Measurements from ENCODE around the gene TTLL5. TPM values are rescaled to one million over a fixed set of nuclear protein-coding genes. Genes with fewer than 3 reads are reported as not detected.

Gene TTLL5
- total RNA-seq, 1 experiment from 2014 or later, result 16.1 TPM

DNA sequence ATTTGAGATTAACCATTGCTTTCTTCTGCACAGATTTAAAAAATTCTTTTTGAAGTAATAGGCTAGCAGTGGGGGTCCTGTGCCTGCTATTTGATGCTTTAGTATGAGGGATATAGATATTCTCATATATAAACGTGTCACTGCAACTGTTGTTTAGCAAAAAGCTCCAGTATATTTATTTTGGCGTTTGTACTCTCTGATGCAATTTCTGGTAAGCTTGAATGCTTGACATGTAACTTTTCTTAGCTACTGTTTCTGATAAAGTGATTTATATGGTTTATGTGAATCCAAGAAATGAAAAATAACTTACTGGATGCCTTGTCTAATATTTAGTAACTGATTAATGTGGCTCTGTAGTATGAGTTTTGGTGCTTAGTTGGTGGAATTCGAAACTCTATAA lies 77.1 kb downstream of the TTLL5 start:
- DNase-seq (ENCODE audit: low spot score), result no peak

DNA sequence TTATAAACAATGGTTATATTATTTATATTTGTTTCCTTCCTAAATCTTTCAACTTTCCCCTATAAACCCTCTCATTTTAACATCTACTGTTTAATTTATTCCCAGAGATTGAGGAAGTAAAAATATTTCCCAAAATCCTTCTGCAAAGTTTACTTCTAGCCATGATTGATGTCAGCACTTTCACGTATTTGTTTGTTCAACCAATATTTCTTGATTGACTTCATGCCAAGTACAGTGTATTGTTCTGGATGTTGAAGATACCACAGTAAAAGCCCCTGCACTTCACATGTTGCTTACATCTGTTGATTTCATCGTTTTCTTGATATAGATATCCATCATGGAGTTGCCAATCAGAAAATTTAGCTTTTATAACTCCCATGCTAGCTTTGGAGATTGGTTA lies 81.8 kb downstream of the TTLL5 start:
- no peak for DNase-seq (ENCODE audit: low spot score)

DNA sequence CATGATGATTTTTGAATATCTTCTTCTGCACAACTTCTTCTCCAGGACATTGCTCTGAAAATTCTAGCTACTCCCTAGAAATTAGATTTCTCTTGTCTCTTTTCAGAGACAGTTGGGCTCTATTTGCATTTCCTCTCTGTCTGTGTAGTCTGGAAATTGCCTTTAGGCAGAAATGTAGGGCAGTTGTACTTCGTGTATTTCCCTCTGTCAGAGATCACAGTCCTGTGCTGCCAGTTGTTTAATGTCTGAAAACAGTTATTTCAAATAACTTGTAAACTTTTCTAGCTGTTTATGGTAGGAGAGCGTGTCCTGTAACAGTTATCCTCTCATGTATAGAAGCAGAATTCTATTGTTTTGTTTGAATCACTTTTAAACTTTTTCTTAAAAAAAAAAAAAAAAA lies 86.9 kb downstream of the TTLL5 start:
- DNase-seq (ENCODE audit: low spot score), result no peak

DNA sequence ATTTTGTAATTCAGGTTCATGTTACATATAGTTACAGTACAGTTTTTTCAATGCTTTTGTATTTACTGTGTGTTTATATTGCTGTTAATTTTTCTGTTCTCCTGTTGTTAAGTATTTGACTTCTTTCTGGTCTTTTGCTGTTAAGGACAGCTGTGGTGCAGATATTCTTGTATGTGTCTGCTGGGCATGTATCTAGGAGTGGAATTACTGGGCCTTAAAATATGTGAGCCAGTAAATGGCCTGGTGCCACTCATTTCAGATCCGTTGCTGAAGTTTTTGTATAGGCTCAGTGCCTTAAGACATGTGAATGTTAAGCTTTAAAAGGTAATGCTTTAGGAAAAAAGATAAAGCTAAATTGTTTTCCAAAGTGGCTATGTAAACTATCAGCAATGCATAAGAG lies 87.3 kb downstream of the TTLL5 start:
- no peak for DNase-seq (ENCODE audit: low spot score)

DNA sequence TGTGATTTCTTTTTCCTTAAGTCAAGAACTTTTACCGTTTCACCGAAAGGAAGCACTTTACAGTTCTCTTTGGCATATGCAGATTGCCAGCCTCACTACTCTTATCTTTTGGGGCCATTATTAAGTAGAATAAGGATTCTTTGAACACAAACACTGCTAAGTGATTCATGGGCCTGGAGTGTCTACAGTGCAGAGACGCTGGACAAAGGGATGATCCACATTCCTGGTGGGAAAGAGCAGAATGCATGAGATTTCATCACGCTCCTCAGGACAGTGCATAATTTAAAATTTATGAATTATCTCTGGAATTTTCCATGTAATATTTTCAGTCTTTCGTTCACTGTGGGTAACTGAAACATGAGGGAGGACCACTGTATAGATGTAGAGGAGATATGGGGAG lies 90.2 kb downstream of the TTLL5 start:
- DNase-seq (ENCODE audit: low spot score), result no peak

DNA sequence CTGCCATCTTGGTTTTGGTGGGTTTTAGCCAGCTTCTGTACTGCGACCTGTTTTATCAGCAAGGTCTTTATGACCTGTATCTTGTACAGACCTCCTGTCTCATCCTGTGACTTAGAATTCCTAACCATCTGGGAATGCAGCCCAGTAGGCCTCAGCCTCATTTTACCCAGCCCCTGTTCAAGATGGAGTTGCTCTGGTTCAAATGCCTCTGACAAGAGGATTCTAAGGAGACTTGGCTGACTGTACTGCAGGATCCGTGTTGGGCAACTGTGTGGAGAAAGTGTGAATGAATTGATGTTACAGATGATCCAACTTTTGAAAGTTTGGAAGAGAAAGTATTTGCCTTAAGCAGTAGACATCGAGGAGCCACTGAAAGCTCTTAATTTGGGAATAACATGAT lies 91.0 kb downstream of the TTLL5 start:
- no peak for DNase-seq (ENCODE audit: low spot score)

DNA sequence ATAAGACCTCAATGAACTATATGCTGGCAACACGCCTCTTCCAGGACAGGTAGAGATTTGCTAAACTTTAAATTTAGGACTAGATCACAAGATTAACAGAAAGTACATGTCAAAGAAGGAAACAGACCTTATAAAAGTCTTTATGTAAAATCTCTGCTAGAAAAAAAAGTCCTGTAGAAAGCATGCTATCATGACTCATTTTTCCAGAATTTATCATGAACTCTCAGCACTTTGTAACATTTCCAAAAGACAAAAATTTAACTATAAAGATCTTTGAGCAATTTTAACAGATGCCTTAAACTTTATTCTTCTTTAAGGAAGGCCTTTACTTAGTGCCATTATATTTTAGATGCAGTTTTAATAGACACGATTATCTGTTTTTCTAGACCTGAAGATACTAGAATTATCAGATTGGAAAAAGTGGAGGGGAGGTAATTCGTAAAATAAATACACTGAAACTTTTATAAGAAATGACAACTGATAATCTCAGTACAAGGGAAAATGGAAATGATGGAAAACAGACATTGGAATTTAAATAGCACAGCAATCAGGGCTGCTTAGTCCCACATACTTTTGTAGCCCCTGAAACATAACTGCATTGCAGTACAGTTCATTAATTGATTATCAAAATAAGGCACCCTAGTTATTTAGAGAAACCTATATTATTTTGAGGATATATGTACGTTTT lies 92.0 kb downstream of the TTLL5 start:
- DNase-seq (ENCODE audit: low spot score), result no peak

DNA sequence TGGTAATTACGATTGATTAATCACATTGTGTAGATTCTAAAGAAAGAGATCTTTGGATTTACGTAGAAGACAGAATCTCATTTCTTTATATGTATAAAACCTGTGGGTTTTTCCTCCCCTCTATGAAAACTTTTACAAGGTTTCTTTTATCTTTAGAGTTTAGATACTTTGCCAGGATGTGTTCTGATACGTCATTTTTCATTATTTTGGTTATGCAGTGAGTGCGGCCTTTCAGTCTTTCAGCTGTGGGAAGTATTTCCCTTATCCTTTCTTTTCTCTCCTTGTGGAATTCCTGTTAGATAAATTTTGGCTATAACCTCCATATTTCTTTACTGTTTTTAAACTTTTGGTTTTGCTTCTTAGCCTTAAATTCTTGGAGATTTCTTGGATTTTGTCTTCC lies 92.7 kb downstream of the TTLL5 start:
- no peak for DNase-seq (ENCODE audit: low spot score)

DNA sequence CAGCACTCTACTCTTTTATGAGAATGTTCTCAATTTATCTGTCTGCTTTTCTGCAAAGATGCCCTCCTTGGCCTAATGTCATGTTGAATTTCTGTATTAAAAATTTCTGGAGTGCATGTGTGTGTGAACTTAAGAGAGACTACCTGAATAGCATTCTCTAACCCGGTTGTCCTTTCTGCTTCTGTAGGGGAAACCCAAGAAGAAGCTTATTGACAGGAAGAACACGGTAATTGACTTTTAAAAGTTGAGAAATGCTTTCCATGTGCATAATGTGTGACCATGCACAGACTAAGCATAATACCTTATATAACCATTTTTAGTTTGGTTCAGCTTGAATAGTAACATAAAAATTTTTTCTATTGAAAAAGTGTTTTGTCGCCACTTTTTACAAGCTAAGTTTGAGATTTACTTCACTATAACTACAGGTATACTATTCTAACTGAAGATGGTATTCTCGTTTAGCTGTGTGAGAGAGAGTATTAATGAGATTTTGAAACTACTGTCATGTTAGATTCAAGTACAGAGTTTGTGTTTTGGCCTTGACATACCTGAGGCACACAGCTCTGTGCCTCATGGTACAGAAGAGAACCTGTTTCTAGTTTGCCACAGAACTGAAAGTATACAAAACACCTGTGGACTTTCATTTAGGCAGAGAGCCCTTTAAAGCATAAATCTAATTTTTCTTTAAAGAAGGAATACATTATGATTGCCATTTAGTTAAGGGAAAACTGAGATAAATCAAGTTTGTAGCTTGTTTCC lies 96.8 kb downstream of the TTLL5 start:
- no peak for DNase-seq (ENCODE audit: low spot score)

DNA sequence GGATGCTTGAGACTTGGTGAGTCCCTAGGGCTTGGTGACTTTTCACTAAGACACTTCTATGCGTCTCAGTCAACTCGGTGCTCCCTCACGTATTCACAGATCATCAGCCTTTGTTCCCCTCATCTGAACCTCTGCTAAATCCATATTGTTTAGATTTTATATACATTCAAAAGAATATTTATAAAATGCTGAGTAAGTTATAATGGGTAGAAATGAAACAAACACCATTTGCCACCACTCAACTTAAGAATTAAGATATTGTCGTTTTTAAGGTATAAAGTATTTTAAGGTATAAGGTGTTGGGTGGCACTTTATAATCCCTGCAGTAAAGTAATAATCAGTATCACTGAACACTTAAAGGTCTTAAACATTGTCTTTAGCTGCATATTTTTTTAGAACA lies 103.0 kb downstream of the TTLL5 start:
- no peak for DNase-seq (ENCODE audit: low spot score)

DNA sequence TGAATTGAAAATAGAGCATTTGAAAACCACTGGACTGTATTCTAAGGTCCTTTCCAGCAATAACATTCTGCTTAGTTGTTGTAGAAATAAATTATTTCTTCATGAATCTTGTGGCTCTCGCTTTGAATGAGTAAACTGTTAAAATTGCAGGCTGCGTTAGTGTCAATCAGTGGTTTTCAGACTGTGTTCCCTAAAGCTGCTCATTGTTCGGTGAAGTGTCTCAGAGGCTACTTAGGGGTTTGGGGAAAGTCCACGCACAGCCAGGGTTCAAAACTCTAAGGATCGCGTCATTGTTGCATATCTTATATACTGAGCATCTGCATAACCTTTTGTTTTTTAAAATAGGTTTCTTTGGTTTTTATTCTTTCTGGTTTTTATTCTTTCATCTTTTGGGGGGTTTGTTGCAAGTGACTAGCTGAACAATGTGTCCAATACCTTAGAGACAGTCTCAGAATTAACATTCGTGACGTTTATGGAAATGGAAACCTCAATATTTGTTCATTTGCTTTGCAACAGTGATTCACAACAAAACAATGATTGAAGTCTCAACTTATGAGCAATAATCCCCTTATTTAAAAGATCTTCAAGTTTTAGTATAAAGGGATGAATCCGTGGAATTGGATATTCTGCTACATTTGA lies 108.1 kb downstream of the TTLL5 start:
- no peak for DNase-seq (ENCODE audit: low spot score)

DNA sequence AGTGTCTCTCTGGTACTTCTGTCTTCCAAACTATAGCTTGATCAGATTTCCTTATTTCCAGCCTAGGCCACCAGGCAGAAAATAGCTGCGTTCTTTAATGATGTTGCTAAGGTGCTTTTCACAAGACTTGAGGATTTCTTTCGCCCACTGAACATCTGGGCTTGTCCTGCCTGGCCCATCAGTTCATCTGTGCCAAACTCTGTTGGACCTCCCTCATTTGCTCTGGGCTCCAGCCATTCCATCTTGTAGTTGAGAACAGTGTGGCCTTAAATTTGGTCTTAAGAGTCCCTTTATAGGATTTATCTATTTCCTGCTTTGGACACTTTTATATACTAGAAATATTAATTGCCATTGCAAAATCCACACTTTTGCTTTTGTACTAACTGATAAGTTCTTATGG lies 109.6 kb downstream of the TTLL5 start:
- no peak for DNase-seq (ENCODE audit: low spot score)

DNA sequence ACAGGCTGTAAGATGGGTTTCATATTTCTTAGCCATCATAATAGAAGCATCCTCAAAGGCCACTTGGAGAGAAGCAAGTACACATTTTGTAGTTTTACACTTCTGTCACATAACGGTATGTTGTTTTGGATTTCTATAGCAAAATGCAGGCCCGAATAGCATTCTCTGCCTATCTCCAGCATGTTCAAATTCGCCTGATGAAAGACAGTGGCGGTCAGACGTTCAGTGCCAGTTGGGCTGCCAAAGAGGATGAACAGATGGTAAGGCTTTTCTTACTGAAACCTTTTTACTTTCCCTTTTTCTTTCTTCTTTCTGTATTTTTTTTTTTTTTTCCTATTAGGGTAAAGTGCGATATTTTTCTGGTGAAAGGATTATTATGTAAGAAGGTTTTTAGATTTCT lies 110.5 kb downstream of the TTLL5 start:
- no peak for DNase-seq (ENCODE audit: low spot score)

DNA sequence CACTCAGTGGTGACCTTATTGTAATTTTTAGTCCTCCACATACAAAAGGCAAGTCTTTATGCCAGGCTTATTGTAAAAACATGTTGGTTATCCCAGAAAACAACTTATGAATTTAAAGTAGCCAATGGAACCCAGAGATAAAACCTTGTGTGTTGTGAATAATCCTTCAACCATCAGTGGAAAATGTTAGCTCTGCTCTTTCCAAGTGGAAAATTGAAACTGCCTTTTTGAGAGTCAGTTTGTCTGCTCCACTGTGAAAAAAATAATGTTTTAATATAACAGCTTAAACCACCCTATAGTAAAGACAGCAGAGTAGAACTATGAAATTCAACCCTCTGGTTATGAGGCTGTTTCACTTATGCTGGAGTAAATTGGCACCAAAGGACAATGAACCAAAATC lies 112.0 kb downstream of the TTLL5 start:
- DNase-seq (ENCODE audit: low spot score), result no peak

DNA sequence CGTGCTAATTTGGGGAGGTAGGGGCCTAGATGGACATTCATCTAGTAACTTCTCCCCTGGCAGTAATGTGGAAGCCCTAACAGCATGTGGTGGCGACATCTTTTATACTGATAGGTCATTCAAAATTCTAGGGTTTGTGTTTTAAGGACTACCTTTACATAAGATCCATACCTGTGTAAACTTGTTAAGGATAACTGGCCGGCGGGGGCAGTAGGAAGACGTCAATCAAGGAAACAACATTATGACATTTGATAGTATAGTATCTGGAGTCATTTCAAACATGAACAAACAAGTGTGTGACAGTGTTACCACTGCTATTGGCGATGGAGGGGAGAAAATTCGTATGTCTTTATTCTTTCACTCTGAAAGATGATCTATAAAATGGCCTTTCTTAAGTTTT lies 120.0 kb downstream of the TTLL5 start:
- DNase-seq (ENCODE audit: low spot score), result no peak

DNA sequence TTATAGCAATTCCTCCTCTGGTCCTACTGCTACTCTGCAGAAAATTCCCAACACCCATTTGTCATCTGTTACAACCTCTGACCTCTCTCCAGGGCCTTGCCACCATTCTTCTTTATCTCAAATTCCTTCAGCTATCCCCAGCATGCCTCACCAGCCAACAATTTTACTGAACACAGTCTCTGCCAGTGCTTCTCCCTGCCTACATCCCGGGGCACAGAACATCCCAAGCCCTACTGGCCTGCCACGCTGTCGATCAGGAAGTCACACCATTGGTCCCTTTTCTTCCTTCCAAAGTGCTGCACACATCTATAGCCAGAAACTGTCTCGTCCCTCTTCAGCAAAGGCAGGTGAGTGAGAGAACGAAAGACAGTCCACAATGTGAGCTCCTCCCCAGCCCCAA lies 122.1 kb downstream of the TTLL5 start:
- no peak for DNase-seq (ENCODE audit: low spot score)

DNA sequence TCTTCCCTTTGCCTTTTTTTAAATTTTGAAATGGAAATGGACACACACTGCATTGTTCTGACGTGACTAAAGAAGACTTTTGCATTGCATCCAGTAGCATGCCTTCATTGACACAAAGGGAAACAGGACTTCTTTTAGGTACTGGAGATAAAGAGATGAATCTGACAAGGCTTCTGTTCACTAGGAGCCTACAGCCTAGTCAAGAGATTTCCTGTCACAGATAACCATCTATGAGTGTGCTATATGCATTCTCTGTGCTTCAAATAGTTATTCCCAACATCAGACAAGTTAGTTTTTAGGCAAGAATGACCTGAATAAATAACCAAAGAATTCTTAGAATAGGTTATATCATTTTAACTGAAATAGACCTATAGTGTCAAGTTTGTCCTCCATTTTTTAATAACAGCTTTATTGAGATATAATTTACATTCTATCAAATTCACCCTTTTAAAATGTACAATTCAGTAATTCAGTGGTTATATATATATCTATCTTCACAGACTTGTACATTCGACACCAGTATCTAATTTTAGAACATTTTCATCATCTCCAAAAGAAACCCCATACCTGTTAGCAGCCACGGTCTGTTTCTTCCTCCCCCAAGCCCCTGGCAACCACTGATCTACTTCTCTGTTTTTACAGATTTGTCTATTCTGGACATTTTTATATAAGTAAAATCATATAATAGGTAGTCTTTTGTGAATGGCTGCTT lies 122.7 kb downstream of the TTLL5 start:
- DNase-seq (ENCODE audit: low spot score), result no peak

DNA sequence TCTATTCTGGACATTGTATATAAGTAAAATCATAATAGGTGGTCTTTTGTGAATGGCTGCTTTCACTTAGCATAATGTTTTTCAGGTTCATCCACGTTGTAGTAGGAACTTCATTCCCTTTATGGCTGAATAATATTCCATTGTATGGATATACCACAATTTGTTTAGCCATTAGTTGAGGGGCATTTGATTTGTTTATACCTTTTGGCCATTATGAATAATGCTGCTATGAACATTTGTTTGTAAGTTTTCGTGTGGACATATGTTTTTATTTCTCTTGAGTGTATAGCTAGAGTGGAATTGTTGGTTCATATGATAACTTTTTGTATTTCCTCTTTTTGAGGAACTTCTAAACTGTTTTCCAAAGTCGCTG lies 123.3 kb downstream of the TTLL5 start:
- DNase-seq (ENCODE audit: low spot score), result no peak

DNA sequence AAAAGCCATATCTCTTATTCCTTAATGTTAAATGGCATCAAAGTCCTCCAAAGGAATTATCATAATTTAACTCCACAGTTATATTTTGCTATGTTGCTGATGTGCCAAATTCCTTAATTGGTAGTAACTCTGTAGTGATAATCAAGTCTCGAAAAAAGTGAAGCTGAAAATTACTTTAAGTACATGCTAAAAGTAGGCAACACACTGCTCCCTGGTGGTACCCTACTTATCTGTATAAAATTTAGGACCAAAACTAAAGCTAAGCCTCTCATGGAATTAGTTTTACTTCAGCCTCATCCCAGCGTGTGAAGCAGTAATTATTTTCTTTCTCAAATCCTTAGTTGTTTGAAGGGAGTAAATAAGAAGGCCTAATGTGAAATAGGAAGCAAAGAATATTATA lies 132.8 kb downstream of the TTLL5 start:
- DNase-seq (ENCODE audit: low spot score), result no peak

DNA sequence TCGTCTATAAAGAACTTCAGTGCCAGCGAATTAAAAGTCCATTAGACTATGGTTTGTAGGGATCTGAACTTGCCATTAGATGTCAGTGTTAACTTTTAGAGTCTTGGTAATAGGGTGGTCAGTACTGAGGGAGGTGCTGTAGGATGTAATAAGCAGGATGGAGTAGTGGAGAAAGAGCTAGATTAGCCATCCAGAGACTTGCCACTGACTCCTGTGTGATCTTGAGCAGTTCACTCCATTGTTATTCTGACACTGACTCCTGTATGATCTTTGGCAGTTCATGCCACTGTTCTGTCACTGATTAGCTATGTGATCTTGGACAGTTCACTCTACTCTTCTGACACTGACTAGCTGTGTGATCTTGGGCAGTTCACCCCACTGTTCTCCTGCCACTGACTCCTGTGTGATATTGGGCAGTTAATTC lies 133.6 kb downstream of the TTLL5 start:
- DNase-seq (ENCODE audit: low spot score), result peak; percentile 9

DNA sequence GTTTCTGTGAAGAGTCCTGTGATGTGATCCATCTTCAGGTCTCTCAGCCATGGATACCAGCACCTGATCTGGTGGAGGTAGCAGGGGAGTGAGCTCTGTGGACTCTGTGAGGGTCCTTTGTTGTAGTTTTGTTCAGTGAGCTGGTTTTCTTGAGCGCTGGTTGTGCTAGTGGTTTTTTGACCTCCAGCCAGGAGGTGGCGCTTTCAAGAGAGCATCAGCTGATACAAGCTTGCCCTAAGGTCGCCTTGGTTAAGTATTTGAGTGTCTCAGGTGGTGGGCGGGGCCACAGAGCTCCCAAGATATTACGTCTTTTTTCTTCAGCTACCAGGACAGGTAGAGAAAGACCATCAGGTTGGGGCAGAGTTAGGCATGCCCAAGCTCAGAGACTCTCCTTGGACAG lies 139.7 kb downstream of the TTLL5 start:
- DNase-seq (ENCODE audit: low spot score), result peak; percentile 9

DNA sequence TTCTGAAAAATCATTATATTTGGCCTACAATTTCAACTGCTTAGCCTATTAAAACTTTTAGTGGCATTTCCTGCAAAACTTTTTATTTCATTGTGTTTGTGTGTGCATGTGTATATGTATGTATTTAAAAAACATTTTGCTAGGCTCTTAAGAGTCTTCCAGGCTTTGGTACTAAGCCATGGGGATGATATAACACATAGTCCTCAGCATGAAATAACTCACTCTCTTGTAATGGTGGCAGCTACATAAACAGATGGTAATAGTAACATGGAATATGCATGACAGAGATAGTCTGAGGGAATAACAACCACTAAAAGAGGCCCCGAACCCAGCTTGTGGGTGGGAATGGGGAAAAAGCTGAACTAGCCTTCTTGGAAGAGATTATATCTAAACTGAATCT lies 141.4 kb downstream of the TTLL5 start:
- no peak for DNase-seq (ENCODE audit: low spot score)

DNA sequence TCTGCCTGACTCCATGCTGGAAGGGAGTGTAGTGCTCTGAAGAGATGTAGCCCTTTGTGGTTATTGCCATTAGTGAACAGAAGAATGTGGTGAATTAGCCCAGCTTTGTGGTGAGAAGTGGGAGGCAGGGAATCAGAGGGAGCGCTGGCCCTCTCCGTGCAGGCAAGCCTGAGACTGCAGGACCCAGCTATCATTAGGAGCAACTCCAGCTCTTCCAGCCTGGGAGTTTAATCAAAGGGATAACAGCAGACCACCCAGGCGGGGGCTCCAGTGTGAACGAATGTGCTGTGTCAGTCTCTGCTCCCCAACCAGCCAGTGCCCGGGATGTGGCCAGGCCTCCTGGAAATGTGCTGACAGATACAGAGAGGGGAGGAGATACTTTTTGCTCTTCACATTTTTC lies 142.7 kb downstream of the TTLL5 start:
- no peak for DNase-seq (ENCODE audit: low spot score)

All from H4 (cell line).